ENCODE measurements around the gene BRWD1. TPM values are rescaled to one million over a fixed set of nuclear protein-coding genes. Genes with fewer than 3 reads are reported as not detected.

The BRWD1 gene
- polyA plus RNA-seq, 1 donor from 2014 or later: 246 TPM

- Histone ChIP-seq H3K79me2 (replicated peaks; ENCODE audit: insufficient read depth, low read length) (no peaks in the 10 kb centered on the region), H3K4me3 (ENCODE audit: low read length) (no peak overlapping the region), H3K9me3 (ENCODE audit: low read length) (no peaks in the 10 kb centered on the region), H3K4me2 (ENCODE audit: low read length) (no peak overlapping the region), H3K27ac (ENCODE audit: low read length) (no peak overlapping the region), H3K36me3 (ENCODE audit: insufficient read depth, low read length) (peaks cover 13% of the 10 kb centered on the region), H4K20me1 (ENCODE audit: insufficient read depth) (no peaks in the 10 kb centered on the region), H3K9ac (ENCODE audit: low read length) (no peak overlapping the region), H3K9me2 (ENCODE audit: insufficient read depth, low read length) (no peaks in the 10 kb centered on the region), H2AFZ (ENCODE audit: low read depth, low read length) (no peak overlapping the region), H3F3A (ENCODE audit: insufficient read depth, low read length, poor library complexity, severe bottlenecking) (no peaks in the 10 kb centered on the region), H3K27me3 (ENCODE audit: insufficient read depth, low read depth, low read length) (no peaks in the 10 kb centered on the region)
- no peak for TF ChIP-seq TAF1 (IDR thresholded peaks at IDR 0.05; ENCODE audit: low read depth)
- no peak for TF ChIP-seq RAD21 (conservative IDR thresholded peaks at IDR 0.05)
- no peak for TF ChIP-seq REST (IDR thresholded peaks at IDR 0.05; ENCODE audit: borderline replicate concordance)
- no peak for TF ChIP-seq EZH2 (IDR thresholded peaks at IDR 0.05; ENCODE audit: borderline replicate concordance, insufficient read depth, low read length, poor library complexity, severe bottlenecking)
- no peak for TF ChIP-seq MXI1 (conservative IDR thresholded peaks at IDR 0.05; ENCODE audit: poor library complexity, severe bottlenecking)
- no peak for TF ChIP-seq POLR2AphosphoS5 (IDR thresholded peaks at IDR 0.05)
- TF ChIP-seq SMC3 (conservative IDR thresholded peaks at IDR 0.05; ENCODE audit: poor library complexity): no peak
- TF ChIP-seq CTCF (IDR thresholded peaks at IDR 0.05; ENCODE audit: poor library complexity, severe bottlenecking): no peak
- TF ChIP-seq EP300 (conservative IDR thresholded peaks at IDR 0.05; ENCODE audit: poor library complexity, severe bottlenecking): no peak
Measured at GRCh38 chr21:39198800-39199199, 114.6 kb downstream of the BRWD1 start.

GRCh38 chr21:39197448-39198233 lies 115.8 kb downstream of the BRWD1 start:
- H3F3A ChIP-seq (ENCODE audit: insufficient read depth, low read length, poor library complexity, severe bottlenecking): no peaks in the 10 kb centered on the region
- no peaks in the 10 kb centered on the region for H3K79me2 ChIP-seq (replicated peaks; ENCODE audit: insufficient read depth, low read length)
- no peak overlapping the region for H2AFZ ChIP-seq (ENCODE audit: low read depth, low read length)
- H3K4me3 ChIP-seq (ENCODE audit: low read length): no peak overlapping the region
- H3K27me3 ChIP-seq (ENCODE audit: insufficient read depth, low read depth, low read length): no peaks in the 10 kb centered on the region
- H3K9me3 ChIP-seq (ENCODE audit: low read length): no peaks in the 10 kb centered on the region
- TF ChIP-seq EZH2 (IDR thresholded peaks at IDR 0.05; ENCODE audit: borderline replicate concordance, insufficient read depth, low read length, poor library complexity, severe bottlenecking) (no peak), EP300 (conservative IDR thresholded peaks at IDR 0.05; ENCODE audit: poor library complexity, severe bottlenecking) (no peak), REST (IDR thresholded peaks at IDR 0.05; ENCODE audit: borderline replicate concordance) (no peak), RAD21 (conservative IDR thresholded peaks at IDR 0.05) (no peak), POLR2AphosphoS5 (IDR thresholded peaks at IDR 0.05) (no peak), TAF1 (IDR thresholded peaks at IDR 0.05; ENCODE audit: low read depth) (no peak), MXI1 (conservative IDR thresholded peaks at IDR 0.05; ENCODE audit: poor library complexity, severe bottlenecking) (no peak), CTCF (IDR thresholded peaks at IDR 0.05; ENCODE audit: poor library complexity, severe bottlenecking) (no peak)
- peaks cover 13% of the 10 kb centered on the region for H3K36me3 ChIP-seq (ENCODE audit: insufficient read depth, low read length)
- no peaks in the 10 kb centered on the region for H4K20me1 ChIP-seq (ENCODE audit: insufficient read depth)
- H3K9ac ChIP-seq (ENCODE audit: low read length): no peak overlapping the region
- H3K4me2 ChIP-seq (ENCODE audit: low read length): no peak overlapping the region
- no peak overlapping the region for H3K27ac ChIP-seq (ENCODE audit: low read length)
- no peaks in the 10 kb centered on the region for H3K9me2 ChIP-seq (ENCODE audit: insufficient read depth, low read length)

All from neural cell (in vitro differentiated cells).